ENCODE results near the gene NBPF4.
"Not testable (repeated sequence)": the region's sequence is repeated elsewhere in the genome, so short reads cannot be mapped to it uniquely, and the experiment has no call there.

NBPF4 gene, protein sequence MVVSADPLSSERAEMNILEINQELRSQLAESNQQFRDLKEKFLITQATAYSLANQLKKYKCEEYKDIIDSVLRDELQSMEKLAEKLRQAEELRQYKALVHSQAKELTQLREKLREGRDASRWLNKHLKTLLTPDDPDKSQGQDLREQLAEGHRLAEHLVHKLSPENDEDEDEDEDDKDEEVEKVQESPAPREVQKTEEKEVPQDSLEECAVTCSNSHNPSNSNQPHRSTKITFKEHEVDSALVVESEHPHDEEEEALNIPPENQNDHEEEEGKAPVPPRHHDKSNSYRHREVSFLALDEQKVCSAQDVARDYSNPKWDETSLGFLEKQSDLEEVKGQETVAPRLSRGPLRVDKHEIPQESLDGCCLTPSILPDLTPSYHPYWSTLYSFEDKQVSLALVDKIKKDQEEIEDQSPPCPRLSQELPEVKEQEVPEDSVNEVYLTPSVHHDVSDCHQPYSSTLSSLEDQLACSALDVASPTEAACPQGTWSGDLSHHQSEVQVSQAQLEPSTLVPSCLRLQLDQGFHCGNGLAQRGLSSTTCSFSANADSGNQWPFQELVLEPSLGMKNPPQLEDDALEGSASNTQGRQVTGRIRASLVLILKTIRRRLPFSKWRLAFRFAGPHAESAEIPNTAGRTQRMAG

DNA sequence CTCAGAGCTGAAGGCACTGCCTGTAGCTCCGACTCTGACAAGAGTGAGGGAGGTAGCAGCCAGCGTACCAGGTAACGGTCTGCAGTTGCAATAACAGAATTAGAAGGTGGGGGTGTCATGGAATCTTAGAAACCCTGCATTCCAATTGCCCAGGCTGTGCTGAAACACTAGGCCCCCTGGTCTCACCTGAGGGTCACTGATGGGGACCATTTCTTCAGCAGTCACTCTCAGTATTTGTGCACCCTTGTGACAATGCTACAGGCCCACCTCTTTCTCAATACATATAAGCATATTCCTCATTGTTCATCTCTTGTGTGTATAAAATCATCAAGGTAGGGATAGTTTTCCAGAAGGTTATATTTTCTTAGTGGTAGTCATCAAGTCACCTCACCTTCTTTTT is at the start of gene NBPF4:
Gene NBPF4 (minus strand): TSS at position 101 of the 400 bp plus-strand sequence. CDS start 315 bp downstream, outside the sequence.
- DNase-seq (ENCODE audit: low read depth in 2 of 2, low spot score in 1 of 2) = not testable (repeated sequence)

DNA sequence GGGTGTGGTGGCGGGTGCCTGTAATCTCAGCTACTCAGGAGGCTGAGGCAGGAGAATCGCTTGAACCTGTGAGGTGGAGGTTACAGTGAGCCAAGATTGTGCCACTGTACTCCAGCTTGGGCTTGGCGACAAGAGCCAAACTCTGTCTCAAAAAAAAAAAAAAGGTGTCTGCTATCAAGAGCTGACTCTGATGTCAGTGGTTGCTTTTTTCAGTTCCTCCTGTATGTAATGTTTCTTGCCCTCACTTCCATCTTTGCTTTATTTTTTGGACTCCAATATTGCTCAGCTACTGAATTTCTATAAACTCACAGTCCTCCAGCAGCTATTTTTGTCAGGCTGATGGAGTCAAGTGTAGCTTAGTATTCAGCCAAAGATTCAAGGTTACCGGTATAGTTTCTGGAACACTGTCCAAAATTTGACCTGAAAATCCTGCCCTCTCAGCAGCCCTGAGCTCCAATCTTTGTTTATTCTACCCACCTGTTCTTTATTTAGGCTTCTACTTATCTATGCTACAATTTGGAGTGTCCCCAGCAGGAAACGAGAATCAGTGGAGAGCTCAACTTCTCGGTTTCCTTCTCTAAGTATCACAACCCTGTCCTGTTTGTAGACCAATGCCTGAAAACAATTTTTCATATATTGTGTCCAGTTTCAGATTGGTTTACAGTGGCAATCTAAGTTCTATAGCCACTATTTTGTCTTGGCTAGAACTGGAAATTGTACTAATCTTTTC is 38.8 kb upstream of the NBPF4 start:
- DNase-seq (ENCODE audit: low read depth in 2 of 2, low spot score in 1 of 2) = not testable (repeated sequence)

DNA sequence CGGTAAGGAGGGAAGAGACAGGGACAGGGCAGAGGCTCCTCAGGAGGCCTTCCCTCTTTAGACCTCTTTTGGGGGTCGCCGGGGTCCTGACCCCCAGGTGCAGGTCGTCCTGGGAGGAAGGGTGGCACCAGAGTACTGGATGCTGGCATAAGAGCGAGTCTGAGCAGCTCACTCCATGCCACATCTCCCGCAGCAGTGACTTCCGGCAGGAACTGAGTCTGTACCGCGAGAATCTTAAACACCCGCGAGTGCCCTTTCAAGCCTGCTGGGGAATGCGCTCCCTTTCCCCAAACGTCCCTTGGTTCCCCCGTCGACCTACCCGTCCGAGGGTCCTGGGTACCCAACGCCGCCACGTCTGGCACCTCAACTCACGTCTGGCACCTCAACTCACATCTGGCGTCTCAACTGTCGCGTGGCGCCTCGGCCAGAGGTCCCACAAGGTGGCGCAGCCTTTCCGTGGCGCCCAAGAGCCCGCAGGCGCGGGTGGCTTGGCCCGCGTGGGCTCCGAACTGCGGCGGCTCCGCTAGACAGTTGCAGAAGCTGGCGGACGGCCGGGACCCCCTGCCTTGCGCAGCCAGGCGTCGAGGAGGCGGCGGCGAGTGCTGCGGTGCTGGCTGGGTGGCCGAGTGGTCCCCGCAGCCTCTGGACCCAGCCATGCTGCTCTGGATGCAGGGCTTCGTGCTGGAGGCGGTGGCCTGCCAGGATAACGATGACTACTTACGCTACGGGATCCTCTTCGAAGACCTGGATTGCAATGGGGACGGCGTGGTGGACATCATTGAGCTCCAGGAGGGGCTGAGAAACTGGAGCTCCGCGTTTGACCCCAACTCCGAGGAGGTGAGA is 28.8 kb upstream of the NBPF4 start:
- DNase-seq (ENCODE audit: low read depth in 2 of 2, low spot score in 1 of 2) = not testable (repeated sequence)

DNA sequence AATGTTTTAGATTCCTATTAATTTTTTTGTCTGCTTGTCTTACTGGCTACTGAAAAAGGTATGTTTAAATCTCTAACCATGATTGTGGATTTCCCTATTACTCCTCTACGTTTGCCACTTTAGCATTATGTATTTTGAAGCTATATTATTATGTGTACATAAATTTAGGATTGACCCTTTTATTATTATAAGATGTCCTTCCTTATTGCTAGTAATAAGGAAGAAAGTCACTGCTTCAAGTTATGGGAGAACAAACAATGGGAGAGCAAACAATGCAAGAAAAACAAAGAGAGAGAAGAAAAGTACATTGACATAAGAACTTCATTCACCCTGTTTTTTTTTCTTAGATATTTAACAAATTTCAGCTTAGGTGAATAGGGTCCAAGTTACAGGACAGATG is 23.2 kb upstream of the NBPF4 start:
- not testable (repeated sequence) for DNase-seq (ENCODE audit: low read depth in 2 of 2, low spot score in 1 of 2)

DNA sequence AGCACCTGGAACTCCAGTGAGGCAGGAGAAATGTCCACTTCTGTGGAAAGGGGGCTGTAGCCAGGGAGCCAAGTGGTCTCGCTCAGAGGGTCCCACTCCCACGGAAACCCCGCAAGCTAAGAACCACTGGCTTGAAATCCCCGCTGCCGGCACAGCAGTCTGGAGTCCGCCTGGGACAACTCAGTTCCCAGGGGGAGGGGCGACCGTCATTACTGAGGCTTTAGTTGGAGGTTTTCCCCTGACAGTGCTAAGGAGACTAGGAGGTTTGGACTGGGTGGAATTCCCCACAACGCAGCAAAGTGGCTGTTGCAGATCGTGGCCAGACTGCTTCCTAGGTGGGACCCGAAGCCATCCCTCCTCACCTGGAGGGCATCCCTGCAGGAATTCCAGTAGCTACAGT is 18.1 kb upstream of the NBPF4 start:
- DNase-seq (ENCODE audit: low read depth in 2 of 2, low spot score in 1 of 2) = not testable (repeated sequence)

DNA sequence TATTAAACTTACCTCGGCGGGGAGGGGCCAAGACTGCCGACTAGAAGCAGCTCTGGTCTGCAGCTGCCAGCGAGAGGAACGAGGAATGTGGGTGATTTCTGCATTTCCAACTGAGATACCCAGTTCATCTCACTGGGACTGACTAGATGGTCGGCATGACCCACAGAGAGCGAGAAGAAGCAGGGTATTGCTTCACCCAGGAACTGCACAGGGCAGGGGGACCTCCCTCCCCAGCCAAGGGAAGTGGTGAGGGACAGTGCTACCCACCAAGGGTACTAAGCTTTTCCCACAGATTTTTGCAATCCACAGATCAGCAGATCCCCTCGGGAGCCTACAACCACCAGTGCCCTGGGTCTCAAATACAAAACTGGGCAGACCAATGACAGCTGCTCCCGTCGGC is 17.6 kb upstream of the NBPF4 start:
- DNase-seq (ENCODE audit: low read depth in 2 of 2, low spot score in 1 of 2) = not testable (repeated sequence)

DNA sequence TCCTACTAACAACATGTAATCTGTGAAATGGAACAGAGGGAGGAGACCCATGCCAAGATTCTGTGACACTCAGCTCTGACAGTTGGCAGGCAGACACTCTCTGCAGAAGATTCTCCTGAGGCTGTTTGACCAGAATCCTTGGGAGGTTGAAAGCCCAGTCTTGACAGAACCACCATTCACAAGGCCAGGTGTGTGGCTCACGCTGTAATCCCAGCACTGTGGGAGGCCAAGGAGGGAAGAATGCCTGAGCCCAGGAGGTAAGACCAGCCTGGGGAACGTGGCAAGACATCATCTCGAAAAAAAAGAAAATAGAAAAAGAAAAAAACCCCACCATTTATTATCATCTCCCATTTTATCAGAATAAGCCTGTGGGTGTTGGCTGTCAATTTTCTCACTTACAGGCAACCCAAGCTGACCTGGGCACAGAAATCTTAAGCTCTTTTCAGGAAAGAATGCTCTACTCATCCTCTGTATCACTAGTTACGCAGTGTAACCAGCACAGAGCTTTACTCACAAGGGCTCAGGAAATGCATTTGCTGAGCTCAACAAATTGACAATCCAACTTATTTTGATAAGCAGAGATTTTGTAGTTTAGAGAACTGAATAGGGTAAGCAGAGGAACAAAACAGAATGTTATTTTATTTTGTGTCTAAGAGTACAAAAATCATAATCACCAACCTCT is 16.8 kb upstream of the NBPF4 start:
- not testable (repeated sequence) for DNase-seq (ENCODE audit: low read depth in 2 of 2, low spot score in 1 of 2)

DNA sequence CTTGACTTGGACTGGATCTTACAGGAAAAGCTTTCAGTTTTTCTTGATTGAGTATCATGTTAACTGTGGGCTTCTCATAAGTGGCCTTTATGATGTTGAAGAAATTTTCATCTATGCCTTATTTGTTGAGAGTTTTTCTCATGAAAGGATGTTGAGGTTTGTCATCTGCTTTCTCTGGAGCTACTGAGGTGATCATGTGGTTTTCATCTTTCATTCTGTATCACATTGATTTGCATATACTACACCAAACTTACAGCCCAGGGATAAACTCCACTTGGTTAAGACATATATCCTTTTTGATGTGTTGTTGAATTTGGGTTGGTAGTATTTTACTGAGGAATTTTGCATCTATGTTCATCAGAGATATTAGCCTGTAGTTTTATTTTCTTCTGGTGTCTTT is 11.6 kb upstream of the NBPF4 start:
- DNase-seq (ENCODE audit: low read depth in 2 of 2, low spot score in 1 of 2) = not testable (repeated sequence)

DNA sequence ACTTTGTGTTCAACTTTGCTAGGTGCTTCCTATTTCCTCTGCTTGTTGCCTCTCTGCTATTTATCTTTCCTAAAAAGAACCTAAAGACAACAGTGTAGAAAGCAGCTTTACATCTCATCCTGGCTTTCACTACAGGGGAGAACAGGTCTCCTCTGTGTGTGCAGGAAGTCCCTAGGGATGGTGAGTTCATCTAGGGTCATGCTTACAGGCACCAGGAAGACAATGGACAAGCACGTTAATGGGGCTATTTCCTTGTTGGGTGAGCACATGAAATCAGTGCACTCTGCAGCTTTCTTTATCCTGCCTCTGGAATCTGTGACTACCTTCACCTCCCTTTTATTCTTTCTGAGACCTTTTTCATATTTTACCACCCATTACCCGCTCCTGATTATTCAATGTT is 4.5 kb downstream of the NBPF4 start:
- DNase-seq (ENCODE audit: low read depth in 2 of 2, low spot score in 1 of 2) = not testable (repeated sequence)

DNA sequence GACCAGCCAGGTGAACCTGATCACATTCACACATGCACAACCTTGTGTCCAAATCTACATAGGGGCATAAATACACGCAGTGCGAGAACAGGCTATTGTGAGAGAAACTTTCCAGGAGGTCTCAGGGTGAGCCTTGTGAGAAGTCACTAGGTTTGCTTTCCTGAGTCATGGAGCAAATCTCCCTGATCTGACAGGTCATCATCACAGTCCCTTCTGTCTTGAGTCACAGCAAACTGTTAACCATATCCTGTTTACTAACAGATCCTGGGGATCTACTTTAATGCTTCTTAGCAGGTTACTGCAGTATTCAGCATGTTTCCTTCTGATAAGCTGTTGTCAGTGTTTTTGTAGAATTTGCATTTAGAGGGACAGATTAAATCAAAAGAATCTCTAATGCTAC is 8.6 kb downstream of the NBPF4 start:
- not testable (repeated sequence) for DNase-seq (ENCODE audit: low read depth in 2 of 2, low spot score in 1 of 2)

DNA sequence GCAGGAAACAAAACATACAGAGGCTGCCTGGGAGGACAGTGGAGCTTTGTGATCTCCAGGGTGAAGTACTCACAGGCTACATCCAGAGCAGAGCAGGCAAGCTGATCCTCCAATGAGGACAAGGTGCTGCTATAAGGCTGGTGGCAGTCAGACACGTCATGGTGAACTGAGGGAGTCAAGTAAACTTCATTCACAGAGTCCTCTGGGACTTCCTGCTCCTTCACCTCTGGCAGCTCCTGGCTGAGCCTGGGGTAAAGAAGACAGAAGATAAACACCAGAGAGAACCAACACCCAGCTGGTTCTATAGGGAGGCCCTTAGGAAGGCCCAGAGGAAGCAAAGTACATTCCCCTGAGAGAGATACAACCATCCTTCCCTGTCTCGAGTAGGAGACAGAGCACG is 11.7 kb downstream of the NBPF4 start:
- not testable (repeated sequence) for DNase-seq (ENCODE audit: low read depth in 2 of 2, low spot score in 1 of 2)

DNA sequence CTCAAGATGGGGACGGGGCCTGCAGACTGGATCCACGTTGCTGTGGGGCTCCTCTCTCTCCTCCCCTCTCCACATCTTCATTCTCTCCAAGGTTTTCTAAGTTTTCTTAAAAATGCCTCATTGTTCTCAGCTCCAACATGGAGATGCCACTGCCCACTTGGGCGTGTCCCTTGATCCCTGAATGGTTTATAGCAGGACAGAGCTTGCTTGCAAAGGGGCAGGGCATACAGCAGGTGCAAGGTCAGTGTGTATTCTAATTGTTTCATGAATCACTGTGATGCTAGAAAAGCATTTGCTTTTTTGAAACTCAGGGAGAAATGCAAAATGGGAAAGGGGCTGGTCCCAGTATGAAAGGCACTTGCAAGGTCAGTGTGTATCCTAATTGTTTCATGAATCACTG is 13.9 kb downstream of the NBPF4 start:
- not testable (repeated sequence) for DNase-seq (ENCODE audit: low read depth in 2 of 2, low spot score in 1 of 2)

DNA sequence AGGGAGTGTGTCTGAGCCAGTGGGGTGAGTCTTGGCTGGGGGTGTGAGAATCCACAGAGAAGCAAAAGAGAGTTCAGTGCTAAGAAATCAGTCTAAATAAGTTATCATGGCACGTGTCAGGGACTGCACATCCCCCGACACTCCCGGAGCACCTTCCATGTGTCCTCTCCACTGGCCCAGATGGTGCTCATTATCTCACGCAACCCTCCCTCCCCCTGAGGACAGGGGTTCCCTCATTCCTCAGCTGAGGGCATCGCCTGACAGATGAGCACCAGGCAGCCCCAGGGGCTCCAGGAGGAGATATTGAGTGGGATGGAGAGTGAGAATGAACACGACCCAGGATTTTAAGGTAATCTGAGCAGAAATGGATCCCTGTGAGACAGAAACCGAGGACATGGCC is 16.1 kb downstream of the NBPF4 start:
- not testable (repeated sequence) for DNase-seq (ENCODE audit: low read depth in 2 of 2, low spot score in 1 of 2)

DNA sequence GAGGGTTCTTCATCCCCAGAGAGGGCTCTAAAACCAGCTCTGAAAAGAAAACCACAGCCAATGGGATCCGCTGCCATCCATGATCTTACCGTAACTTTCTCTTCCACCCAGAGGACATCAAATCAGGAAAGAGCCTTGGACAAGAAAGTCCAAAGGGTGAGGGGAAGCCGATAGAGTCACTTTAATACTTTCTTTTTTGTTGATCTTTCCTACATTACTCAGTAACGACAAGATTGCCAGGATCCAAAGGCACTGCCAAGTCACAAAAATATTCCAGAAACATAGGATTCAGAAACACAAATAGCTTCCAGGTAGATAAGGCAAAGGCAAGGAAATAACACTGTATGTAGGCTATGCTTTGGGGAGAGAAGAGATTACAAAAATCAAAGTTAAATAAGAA is 17.0 kb downstream of the NBPF4 start:
- DNase-seq (ENCODE audit: low read depth in 2 of 2, low spot score in 1 of 2) = not testable (repeated sequence)

DNA sequence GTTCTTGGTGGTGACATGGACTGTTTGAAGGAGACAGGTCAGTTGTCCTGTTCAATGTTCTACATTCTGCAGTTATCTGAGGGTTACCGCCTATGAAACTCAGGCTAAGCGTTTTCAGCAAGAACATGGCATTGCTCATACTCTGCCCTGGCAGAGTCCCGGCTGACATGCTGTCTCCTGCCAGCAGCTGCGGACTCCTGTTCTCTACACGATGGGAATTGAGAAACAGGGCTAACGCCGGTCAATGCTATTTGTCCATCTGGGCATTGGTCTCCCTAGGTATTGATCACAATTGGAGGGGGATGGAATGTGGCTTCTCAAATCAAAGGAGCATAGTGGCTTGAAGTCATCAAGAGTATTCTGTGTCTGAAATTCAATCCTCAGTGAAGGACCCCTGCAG is 20.6 kb downstream of the NBPF4 start:
- not testable (repeated sequence) for DNase-seq (ENCODE audit: low read depth in 2 of 2, low spot score in 1 of 2)

DNA sequence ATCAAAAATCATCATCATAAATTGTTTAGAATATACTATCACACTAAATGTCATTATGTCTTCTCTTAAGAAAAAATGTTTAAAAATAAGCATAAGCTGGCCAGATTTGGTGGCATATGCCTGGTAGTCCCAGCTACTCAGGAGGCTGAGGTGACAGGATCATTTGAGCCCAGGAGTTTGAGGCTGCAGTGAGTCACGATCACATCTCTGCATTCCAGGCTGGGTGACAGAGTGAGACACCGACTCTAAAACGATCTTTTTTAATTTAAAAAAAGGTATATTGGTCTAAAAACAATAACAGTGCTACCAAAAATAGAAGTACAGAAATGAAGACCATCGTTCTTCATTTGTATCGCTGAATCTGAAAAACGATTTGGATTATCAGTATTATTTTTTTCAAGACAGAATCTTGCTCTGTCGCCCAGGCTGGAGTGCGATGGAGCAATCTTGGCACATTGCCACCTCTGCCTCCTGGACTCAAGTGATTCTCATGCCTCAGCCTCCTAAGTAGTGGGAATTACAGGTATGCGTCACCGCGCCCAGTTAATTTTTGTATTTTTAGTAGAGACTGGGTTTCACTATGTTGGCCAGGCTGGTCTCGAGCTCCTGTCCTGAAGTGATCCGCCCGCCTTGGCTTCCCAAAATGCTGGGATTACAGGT is 26.2 kb downstream of the NBPF4 start:
- not testable (repeated sequence) for DNase-seq (ENCODE audit: low read depth in 2 of 2, low spot score in 1 of 2)

DNA sequence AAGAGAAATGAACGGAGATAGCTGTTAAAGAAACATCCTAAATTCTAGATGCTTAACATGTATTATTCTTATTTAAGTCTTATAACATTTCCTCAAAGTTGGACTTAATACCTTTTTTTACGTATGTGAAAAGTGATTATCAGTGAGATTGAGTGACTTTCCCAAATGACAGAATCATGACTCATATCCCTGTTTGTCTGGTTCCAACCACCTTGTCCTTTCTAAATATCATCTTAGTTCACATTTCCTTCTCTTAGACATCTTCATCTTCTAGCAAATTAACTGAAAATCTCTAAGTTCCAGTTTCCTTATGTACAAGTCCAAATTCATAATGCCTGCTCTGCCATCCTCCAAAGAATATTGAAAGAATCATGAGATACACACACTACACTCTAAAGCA is 26.9 kb downstream of the NBPF4 start:
- not testable (repeated sequence) for DNase-seq (ENCODE audit: low read depth in 2 of 2, low spot score in 1 of 2)

DNA sequence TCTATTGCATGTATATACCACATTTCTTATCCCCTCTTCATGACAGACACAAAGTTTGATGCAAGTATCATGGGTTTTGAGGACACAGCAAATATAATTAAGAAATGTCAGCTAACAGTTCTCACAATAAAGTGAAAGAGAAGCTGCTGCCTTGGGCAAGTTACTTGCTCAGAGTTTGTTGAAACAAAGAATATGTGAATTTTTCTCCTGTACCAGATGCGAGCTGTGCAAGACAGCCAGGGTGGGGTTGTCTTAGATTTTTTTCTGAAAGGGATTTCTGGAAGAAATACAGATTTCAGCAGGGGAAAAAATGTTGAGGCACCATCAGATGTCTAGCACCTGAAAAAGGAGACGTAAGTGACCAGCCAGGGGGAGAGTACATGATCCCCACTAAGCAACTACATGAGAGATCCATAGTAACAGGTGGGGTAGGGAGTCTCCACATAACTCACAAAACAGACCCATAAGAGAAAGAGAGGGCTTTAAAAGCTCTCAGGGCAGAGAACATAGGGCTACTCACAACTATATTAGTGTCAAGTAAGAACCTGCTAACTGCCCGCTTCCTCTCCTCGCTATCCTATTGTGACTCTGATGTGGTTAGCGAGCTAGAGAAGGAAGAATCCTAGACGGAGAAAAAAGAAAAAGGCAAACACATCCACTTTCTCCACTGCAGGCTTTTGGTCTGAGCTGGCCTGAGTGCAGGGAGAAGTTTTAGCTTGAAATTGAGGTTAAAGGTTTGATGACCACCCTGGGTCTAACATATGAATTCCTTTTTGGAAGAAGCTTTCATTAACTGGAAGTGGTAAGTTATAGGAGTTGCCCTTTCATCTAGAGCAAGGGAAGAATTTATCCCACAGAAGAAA is 27.6 kb downstream of the NBPF4 start:
- not testable (repeated sequence) for DNase-seq (ENCODE audit: low read depth in 2 of 2, low spot score in 1 of 2)

All from stimulated activated CD8-positive, alpha-beta memory T cell treated with anti-CD3 and anti-CD28 coated beads, Interleukin-4, amount 100 ng/mL, for 4 hours (primary cell).